ENCODE data around the gene DNAL1.

The DNAL1 gene

DNA sequence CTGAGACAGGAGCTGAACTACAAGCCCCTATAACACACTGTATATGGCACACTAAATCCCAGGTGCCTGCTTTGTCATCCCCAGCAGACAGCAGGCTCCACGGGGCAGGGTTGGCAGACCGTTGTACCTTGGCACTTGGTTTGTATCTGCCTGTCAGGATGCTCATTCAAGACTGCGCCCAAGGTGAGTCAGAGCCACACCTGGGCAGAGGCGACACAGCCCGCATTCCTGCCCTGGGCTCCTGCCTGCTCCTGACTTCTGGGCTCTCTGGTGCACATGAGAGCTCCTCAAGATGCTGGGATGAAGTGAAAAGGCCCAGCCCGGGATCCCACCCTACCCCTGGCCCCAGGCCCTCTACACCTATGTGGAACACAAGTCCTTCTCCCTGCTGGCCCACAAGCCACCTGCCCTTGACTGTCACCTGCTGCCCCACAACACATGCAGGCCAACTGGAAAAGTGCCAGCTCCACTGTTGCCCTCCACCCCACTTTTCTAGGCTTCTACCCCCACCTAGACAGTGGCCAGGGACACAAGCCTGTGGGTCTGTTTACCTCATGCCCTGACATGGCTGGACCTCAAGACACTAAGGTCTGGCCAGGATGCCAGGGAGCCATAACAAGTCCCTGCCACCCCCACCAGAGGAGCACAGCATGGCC, 100.2 kb downstream of the DNAL1 start:
- DNase-seq, result no peak

- no peak for DNase-seq
Measured at GRCh38 chr14:73745571-73746519, 101.1 kb downstream of the DNAL1 start.

GRCh38 chr14:73746520-73747378, 102.0 kb downstream of the DNAL1 start:
- peak; percentile 54 for DNase-seq

- peak; percentile 0 for DNase-seq
Measured at GRCh38 chr14:73747379-73748211, 102.8 kb downstream of the DNAL1 start.

DNA sequence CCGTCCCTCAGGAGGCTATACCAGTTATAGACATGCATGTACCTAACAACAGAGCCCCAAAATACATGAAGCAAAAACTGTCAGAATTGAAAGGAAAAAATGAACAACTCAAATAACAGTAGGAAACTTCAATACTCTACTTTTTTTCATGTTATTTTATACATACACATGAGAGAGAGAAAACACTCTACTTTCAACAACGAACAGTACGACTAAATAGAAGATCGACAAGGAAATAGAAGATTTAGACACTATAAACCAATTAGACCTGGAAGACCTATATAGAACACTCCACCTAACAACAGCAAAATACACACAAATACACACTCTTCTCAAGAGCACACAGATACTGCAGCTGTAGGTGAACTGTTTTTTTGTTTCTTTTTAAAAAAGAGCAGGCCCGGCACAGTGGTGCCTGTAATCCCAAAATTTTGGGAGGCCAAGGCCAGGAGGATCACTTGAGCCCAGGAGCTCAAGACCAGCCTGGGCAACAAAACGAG, 104.1 kb downstream of the DNAL1 start:
- no peak for DNase-seq

GRCh38 chr14:73749706-73750530, 105.1 kb downstream of the DNAL1 start:
- peak; percentile 23 for DNase-seq

DNA sequence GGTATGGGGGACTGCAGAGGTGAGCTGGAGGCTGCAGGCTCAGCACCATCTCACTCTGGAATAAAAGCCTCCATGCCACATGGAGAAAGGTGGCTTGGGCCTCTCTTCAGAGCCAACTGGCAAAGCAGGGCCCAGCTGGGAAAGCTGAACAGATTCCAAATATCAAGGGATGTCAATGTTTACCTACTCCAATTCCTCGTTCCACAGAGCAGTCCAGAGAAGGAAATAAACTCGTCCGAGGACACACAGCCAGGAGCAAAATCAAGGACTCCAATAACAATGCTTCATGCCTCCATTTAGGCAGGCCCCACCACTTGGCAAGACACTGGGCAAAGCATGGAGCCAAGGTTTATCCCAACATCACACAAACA, 105.7 kb downstream of the DNAL1 start:
- no peak for DNase-seq

- DNase-seq, result no peak
Measured at GRCh38 chr14:73751157-73751691, 106.4 kb downstream of the DNAL1 start.

GRCh38 chr14:73752297-73752992, 107.7 kb downstream of the DNAL1 start:
- peak; percentile 74 for DNase-seq
